T-cell (primary cell): ENCODE data around the gene GNG7. TPM values are rescaled to one million over a fixed set of nuclear protein-coding genes. Genes with fewer than 3 reads are reported as not detected.
A peak's percentile ranks its signal among the peaks of the same experiment; 100 is the strongest.
"Not testable (repeated sequence)": the region's sequence is repeated elsewhere in the genome, so short reads cannot be mapped to it uniquely, and the experiment has no call there.

Experiments used
- ATAC-seq, 4 experiments: fragments of 200-7000 bp in 3 of 4; fragments of 150-1000 bp in 1 of 4; cut with Tn5 transposase; replicated peaks in 1 of 4; 1 replicate in 3 of 4; 2 replicates in 1 of 4; pipeline ENCODE4 v1.10.0; 2021; ENCODE audit warnings: moderate library complexity in 3 of 4, mild to moderate bottlenecking in 2 of 4, moderate number of reproducible peaks in 1 of 4
- CTCF ChIA-PET, 2 donors: fragments of 300-600 bp; sonication (Branson Sonifier 250); formaldehyde crosslinking; loops; one replicate each; lab custom pipeline; 2022; ENCODE audit warnings: antibody characterized with exemption in 2 of 2; lab: Charles Lee
- POLR2A ChIA-PET, 2 donors: fragments of 300-600 bp; sonication (Branson Sonifier 250); formaldehyde crosslinking; loops; one replicate each; lab custom pipeline; 2022; ENCODE audit warnings: antibody characterized with exemption in 2 of 2; lab: Charles Lee
- DNase-seq, 35 experiments: peaks; one replicate each; pipeline versions ENCODE4 v3.0.0 to v3.0.0-alpha.2; 2013 to 2023
- H3K27ac ChIP-seq: one replicate; pipeline ENCODE4 v1.5.1; 2013; ENCODE audit warnings: low read length
- H3K27me3 ChIP-seq, 2 experiments: replicated peaks in 1 of 2; 1 replicate in 1 of 2; 2 replicates in 1 of 2; pipeline versions ENCODE4 v1.6.1 to v1.7.0; 2013; ENCODE audit warnings: low read length in 1 of 2, mixed read lengths in 1 of 2; ENCODE audit not compliant: control insufficient read depth in 2 of 2, insufficient read depth in 2 of 2; ENCODE audit errors: extremely low read depth in 1 of 2
- H3K36me3 ChIP-seq, 2 donors: 1 replicate in 1 of 2; 2 replicates in 1 of 2; pipeline versions ENCODE4 v1.6.1 to v1.7.0; 2013; ENCODE audit warnings: low read length in 1 of 2; ENCODE audit not compliant: control insufficient read depth in 2 of 2, insufficient read depth in 1 of 2; ENCODE audit errors: extremely low read depth in 1 of 2
- H3K4me1 ChIP-seq, 2 experiments: 1 replicate in 1 of 2; 2 replicates in 1 of 2; pipeline versions ENCODE4 v1.6.1 to v1.7.0; 2013; ENCODE audit warnings: low read length in 2 of 2, mixed read lengths in 1 of 2; ENCODE audit not compliant: insufficient read depth in 2 of 2, control insufficient read depth in 1 of 2; ENCODE audit errors: extremely low read depth in 1 of 2
- H3K4me3 ChIP-seq, 2 donors: 1 replicate in 1 of 2; 2 replicates in 1 of 2; pipeline versions ENCODE4 v1.5.1 to v1.7.0; 2013; ENCODE audit warnings: mild to moderate bottlenecking in 2 of 2, low read length in 1 of 2, moderate library complexity in 1 of 2; ENCODE audit not compliant: control insufficient read depth in 1 of 2; ENCODE audit errors: extremely low read depth in 1 of 2
- H3K9me3 ChIP-seq: 2 replicates; pipeline ENCODE4 v1.7.0; 2013
- H3K27ac Mint-ChIP-seq, 2 donors: one replicate each; pipeline ENCODE4 v1.8.0; 2020 to 2021; ENCODE audit warnings: mild to moderate bottlenecking in 2 of 2, mixed read lengths in 2 of 2
- H3K27me3 Mint-ChIP-seq, 2 donors: one replicate each; pipeline ENCODE4 v1.8.0; 2021 to 2022; ENCODE audit warnings: mixed read lengths in 2 of 2
- H3K36me3 Mint-ChIP-seq: one replicate; pipeline ENCODE4 v1.8.0; 2021; ENCODE audit warnings: mixed read lengths
- H3K4me1 Mint-ChIP-seq, 3 donors: one replicate each; pipeline ENCODE4 v1.8.0; 2020 to 2022; ENCODE audit warnings: mixed read lengths in 3 of 3, mild to moderate bottlenecking in 1 of 3
- H3K4me3 Mint-ChIP-seq, 3 donors: one replicate each; pipeline ENCODE4 v1.8.0; 2020 to 2022; ENCODE audit warnings: mild to moderate bottlenecking in 3 of 3, mixed read lengths in 3 of 3, moderate library complexity in 3 of 3
- H3K9me3 Mint-ChIP-seq, 3 donors: one replicate each; pipeline ENCODE4 v1.8.0; 2020 to 2022; ENCODE audit warnings: mixed read lengths in 3 of 3
- WGBS: methylation state at CpG from one replicate; pipeline ENCODE4 v1.1.5; 2013; ENCODE audit warnings: missing lambda C conversion rate; ENCODE audit not compliant: insufficient coverage; 5-methylcytosine and 5-hydroxymethylcytosine counted together
- total RNA-seq, 35 experiments: library from RNA in 6 of 35; stranded (reverse) in 6 of 35; fragments of 120-200 nt in 1 of 35; gene quantifications; one replicate each; pipeline versions ENCODE4 v1.2.1 to v1.2.4 and lab custom pipeline; 2013 to 2026

Gene GNG7
- total RNA-seq, 5 donors from 2014 or later (not counting 1 experiment from before 2014, with no cell fraction given): 4.5 to 7.2 (median 5.7) TPM

DNA sequence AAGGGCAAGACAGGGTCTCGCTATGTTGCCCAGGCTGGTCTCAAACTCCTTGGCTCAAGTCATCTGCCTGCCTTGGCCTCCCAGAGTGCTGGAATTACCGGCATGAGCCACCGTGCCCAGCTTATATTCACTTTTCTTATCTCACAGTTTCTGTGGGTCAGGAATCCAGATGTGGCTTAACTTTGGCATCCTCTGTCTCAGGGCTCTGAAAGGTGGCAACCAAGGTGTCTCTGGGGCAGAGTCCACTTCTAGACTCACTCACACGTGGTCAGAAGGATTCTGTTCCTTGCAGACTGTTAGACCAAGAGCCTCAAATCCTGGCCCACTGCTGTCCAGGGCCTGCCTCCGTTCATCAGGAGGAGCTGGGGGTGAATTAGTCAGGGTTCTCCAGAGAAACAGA lies 238.1 kb downstream of the GNG7 start:
- peaks cover 0 to 19% of the 10 kb centered on the region in 2 experiments for H3K27me3 ChIP-seq
- H3K36me3 ChIP-seq: no peaks in the 10 kb centered on the region
- Mint-ChIP-seq H3K4me1 (peaks cover 5 to 11% (median 9%) of the 10 kb centered on the region in 3 donors), H3K27ac (no peak overlapping the region), H3K9me3 (no peaks in the 10 kb centered on the region), H3K36me3 (no peaks in the 10 kb centered on the region), H3K4me3 (no peak overlapping the region), H3K27me3 (no peaks in the 10 kb centered on the region)
- peaks cover 0 to 23% of the 10 kb centered on the region in 2 experiments for H3K4me1 ChIP-seq
- no CpG with 5 or more reads among the region's 5 CpGs for WGBS
- no peaks in the 10 kb centered on the region for H3K9me3 ChIP-seq
- H3K27ac ChIP-seq: no peak overlapping the region
- CTCF ChIA-PET: no interaction called here
- DNase-seq (no peak), ATAC-seq (no peak)
- no peak overlapping the region for H3K4me3 ChIP-seq
- POLR2A ChIA-PET: no interaction called here

DNA sequence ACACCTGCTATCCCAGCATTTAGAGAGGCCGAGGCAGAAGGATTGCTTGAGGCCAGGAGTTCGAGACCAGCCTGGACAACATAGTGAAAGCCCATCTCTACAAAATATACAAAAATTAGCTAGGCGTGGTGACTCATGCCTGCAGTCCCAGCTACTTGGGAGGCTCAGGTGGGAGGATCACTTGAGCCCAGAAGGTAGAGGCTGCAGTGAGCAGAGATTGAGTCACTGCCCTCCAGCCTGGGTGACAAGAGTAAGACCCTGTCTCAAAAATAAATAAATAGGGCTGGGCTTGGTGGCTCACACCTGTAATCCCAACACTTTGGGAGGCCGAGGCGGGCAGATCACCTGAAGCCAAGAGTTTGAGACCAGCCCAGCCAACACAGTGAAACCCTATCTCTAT lies 238.8 kb downstream of the GNG7 start:
- H3K27ac ChIP-seq, CTCF ChIA-PET, POLR2A ChIA-PET, H3K9me3 ChIP-seq, H3K4me3 ChIP-seq, H3K9me3 Mint-ChIP-seq, H3K27me3 Mint-ChIP-seq, H3K27ac Mint-ChIP-seq, H3K36me3 ChIP-seq, H3K36me3 Mint-ChIP-seq, H3K4me1 Mint-ChIP-seq, ATAC-seq, DNase-seq: not testable (repeated sequence)
- no CpG with 5 or more reads among the region's 5 CpGs for WGBS
- Histone ChIP-seq H3K27me3 (peaks cover 0 to 19% of the 10 kb centered on the region in 2 experiments), H3K4me1 (peaks cover 0 to 19% of the 10 kb centered on the region in 2 experiments)
- H3K4me3 Mint-ChIP-seq: peak overlapping the region in 1 of 3 donors; percentile 16

DNA sequence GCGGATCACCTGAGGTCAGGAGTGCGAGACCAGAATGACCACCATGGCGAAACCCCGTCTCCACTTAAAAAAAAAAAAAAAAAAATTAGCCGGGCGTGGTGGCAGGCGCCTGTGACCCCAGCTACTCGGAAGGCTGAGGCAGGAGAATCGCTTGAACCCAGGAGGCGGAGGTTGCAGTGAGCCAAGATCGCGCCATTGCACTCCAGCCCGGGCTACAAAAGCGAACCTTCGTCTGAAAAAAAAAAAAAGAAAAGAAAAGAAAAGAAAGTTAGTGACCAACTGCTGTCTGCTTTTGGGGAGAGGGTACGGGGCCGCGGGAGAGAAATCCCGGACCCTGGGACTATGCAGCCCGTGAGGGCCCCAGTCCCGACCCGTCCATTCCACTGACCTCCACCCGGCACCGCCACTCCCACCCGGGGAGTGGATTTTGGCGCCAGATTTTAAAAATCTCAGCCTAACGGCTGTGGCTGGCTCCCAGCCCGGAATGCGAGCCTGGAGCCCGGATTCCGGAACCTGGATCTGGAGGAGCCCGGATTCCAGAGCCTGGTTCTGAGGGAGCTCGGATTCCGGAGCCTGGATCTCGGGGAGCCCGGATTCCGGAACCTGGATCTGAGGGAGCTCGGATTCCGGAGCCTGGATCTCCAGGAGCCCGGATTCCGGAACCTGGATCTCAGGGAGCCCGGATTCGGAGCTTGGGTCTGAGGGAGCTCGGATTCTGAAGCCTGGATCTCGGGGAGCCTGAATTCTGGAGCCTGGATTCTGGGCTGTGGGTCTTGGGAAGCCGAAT lies 239.7 kb downstream of the GNG7 start:
- no peaks in the 10 kb centered on the region for H3K9me3 Mint-ChIP-seq
- DNase-seq: no peak
- H3K4me1 ChIP-seq: peaks cover 0 to 19% of the 10 kb centered on the region in 2 experiments
- no peak overlapping the region for H3K27ac Mint-ChIP-seq
- H3K9me3 ChIP-seq: no peaks in the 10 kb centered on the region
- peaks cover 0 to 17% of the 10 kb centered on the region in 2 experiments for H3K27me3 ChIP-seq
- H3K36me3 Mint-ChIP-seq: no peaks in the 10 kb centered on the region
- H3K27ac ChIP-seq: no peak overlapping the region
- POLR2A ChIA-PET: interaction anchor here in 1 of 2 donors (0.6 kb wide), 1 partner anchor 137 kb away, joined by 3 read pairs; no protein-coding TSS in a partner anchor
- no peaks in the 10 kb centered on the region for H3K36me3 ChIP-seq
- WGBS: 79% methylated on average over 38 of the region's 46 CpGs
- H3K4me3 ChIP-seq: peak overlapping the region in 1 of 2 donors; percentile 68
- peaks cover 2 to 9% (median 9%) of the 10 kb centered on the region in 3 donors for H3K4me1 Mint-ChIP-seq
- CTCF ChIA-PET: interaction anchor here in 1 of 2 donors (0.7 kb wide), 1 partner anchor 108 kb away, joined by 3 read pairs; no protein-coding TSS in a partner anchor
- no peaks in the 10 kb centered on the region for H3K27me3 Mint-ChIP-seq
- ATAC-seq: no peak
- H3K4me3 Mint-ChIP-seq: peak overlapping the region in 1 of 3 donors; percentile 79

DNA sequence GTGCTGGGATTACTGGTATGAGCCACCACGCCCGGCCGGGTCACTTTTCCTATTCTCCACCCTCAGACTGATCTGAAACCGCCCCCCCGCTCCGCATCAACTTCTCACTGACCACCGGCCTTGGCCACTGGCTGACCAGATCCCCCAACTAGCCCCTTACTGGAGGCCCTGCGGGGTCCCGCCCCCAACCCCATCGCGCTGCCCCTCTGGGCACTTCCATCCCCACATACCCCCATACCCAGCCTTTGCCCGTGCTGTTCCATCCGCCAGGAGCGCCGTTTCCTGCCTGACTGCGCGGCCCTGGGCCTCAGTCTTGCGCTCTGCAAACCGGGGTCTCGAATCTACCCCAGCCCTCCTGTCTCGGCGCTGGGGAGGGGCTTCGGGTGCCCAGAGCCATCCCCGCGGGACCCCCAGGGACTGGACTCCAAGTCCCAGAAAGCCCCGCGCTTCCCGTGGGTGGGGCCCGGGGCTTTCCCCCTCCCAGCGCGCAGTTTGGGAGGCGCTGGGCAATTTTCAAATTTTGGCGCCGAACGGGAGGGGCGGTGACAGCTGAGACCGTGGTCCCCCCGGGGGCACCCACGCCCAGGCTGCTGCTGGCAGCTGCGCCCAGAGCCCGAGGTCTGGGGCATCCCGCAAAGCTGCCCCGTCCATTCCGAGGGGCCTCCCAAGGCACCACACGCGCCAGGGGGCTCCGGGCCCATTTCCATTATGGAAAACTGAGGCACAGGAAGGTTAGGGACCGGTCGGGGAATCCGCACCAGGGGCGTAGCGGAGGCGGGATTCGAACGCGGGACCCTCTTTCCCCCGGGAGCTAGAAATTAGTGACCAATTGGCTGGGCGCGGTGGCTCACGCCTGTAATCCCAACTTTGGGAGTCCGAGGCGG lies 240.5 kb downstream of the GNG7 start:
- no peaks in the 10 kb centered on the region for H3K9me3 Mint-ChIP-seq
- H3K9me3 ChIP-seq: no peaks in the 10 kb centered on the region
- H3K4me1 ChIP-seq: peaks cover 0 to 22% of the 10 kb centered on the region in 2 experiments
- H3K4me1 Mint-ChIP-seq: peaks cover 5 to 15% (median 11%) of the 10 kb centered on the region in 3 donors
- H3K27me3 ChIP-seq: peaks cover 0 to 17% of the 10 kb centered on the region in 2 experiments
- no peaks in the 10 kb centered on the region for H3K27me3 Mint-ChIP-seq
- H3K36me3 ChIP-seq: no peaks in the 10 kb centered on the region
- ATAC-seq (peak; percentile 68 to 84 (median 78)), DNase-seq (peak in 24 of 35 experiments; percentile 12 to 63 (median 28))
- ChIA-PET CTCF (interaction anchor here in 1 of 2 donors (1.1 kb wide), 1 partner anchor 149 kb away, joined by 3 read pairs; no protein-coding TSS in a partner anchor), POLR2A (interaction anchor here in 1 of 2 donors (0.6 kb wide), 1 partner anchor 137 kb away, joined by 3 read pairs; no protein-coding TSS in a partner anchor)
- 5% methylated on average over 54 of the region's 62 CpGs for WGBS
- no peaks in the 10 kb centered on the region for H3K36me3 Mint-ChIP-seq
- peak overlapping the region; percentile 67 to 79 (median 73) for H3K4me3 Mint-ChIP-seq
- peak overlapping the region; percentile 59 to 68 for H3K4me3 ChIP-seq
- no peak overlapping the region for H3K27ac Mint-ChIP-seq
- H3K27ac ChIP-seq: no peak overlapping the region

Other genes with a start within 250 kb of the GNG7 start
- 10 to 100 TPM; 15.7 to 26.7 (median 24.7) TPM for gene LMNB2, start 245.7 kb downstream of the GNG7 start, total RNA-seq
- 100 to 1,000 TPM in 3 of 5 donors, 10 to 100 TPM in 2; 76.5 to 174 (median 102) TPM for gene GADD45B, start 226.6 kb downstream of the GNG7 start, total RNA-seq
- under 1 TPM; 0.53 to 0.70 (median 0.60) TPM for gene DIRAS1, start 18.7 kb upstream of the GNG7 start, total RNA-seq
- gene SLC39A3, start 37.3 kb upstream of the GNG7 start, total RNA-seq: 10 to 100 TPM; 13.2 to 24.5 (median 19.6) TPM
- gene SGTA, start 80.6 kb upstream of the GNG7 start, total RNA-seq: 10 to 100 TPM; 28.9 to 42.5 (median 36.7) TPM
- 10 to 100 TPM; 30.8 to 46.6 (median 41.9) TPM for gene THOP1, start 82.8 kb upstream of the GNG7 start, total RNA-seq
- 1 to 10 TPM; 5.5 to 9.0 (median 7.5) TPM for gene ZNF554, start 117.2 kb upstream of the GNG7 start, total RNA-seq
- gene ZNF555, start 138.8 kb upstream of the GNG7 start, total RNA-seq: 10 to 100 TPM in 1 of 5 donors, 1 to 10 TPM in 4; 3.7 to 10.9 (median 6.7) TPM
- not detected for gene ZNF556, start 164.6 kb upstream of the GNG7 start, total RNA-seq
- 1 to 10 TPM; 2.7 to 6.0 (median 3.7) TPM for gene ZNF57, start 198.2 kb upstream of the GNG7 start, total RNA-seq
- 1 to 10 TPM; 4.1 to 6.5 (median 4.8) TPM for gene ZNF77, start 242.3 kb upstream of the GNG7 start, total RNA-seq